SU-DHL-6 (cell line): ENCODE data around the gene SPRR5.

ENCODE experiments used
- CTCF ChIP-seq: fragments of 200-600 bp; sonication (generic); IDR thresholded peaks from one replicate; pipeline ENCODE4 v1.5.1; 2017; ENCODE audit warnings: antibody characterized with exemption, mild to moderate bottlenecking, low read length, moderate library complexity; ENCODE audit not compliant: insufficient read depth, poor library complexity, severe bottlenecking
- EZH2phosphoT487 ChIP-seq: fragments of 200-600 bp; sonication (generic), shearing (Covaris generic); conservative IDR thresholded peaks from 2 replicates; pipeline ENCODE4 v1.6.1; 2018; ENCODE audit warnings: mild to moderate bottlenecking, antibody characterized with exemption, low read length, moderate library complexity, mixed read lengths

- TF ChIP-seq CTCF: no peak
- no peak for TF ChIP-seq EZH2phosphoT487
These were observed 49.8 kb downstream of the SPRR5 start for GRCh38 chr1:152996633-152997400.
